T-cell (primary cell): ENCODE data around the gene TMC1. TPM values are rescaled to one million over a fixed set of nuclear protein-coding genes. Genes with fewer than 3 reads are reported as not detected.

Source experiments
- ATAC-seq, 4 experiments: fragments of 200-7000 bp in 3 of 4; fragments of 150-1000 bp in 1 of 4; cut with Tn5 transposase; replicated peaks in 1 of 4; 1 replicate in 3 of 4; 2 replicates in 1 of 4; pipeline ENCODE4 v1.10.0; 2021; ENCODE audit warnings: moderate library complexity in 3 of 4, mild to moderate bottlenecking in 2 of 4, moderate number of reproducible peaks in 1 of 4
- CTCF ChIA-PET, 2 donors: fragments of 300-600 bp; sonication (Branson Sonifier 250); formaldehyde crosslinking; loops; one replicate each; lab custom pipeline; 2022; ENCODE audit warnings: antibody characterized with exemption in 2 of 2; lab: Charles Lee
- POLR2A ChIA-PET, 2 donors: fragments of 300-600 bp; sonication (Branson Sonifier 250); formaldehyde crosslinking; loops; one replicate each; lab custom pipeline; 2022; ENCODE audit warnings: antibody characterized with exemption in 2 of 2; lab: Charles Lee
- DNase-seq, 35 experiments: peaks; one replicate each; pipeline versions ENCODE4 v3.0.0 to v3.0.0-alpha.2; 2013 to 2023
- H3K27ac ChIP-seq: one replicate; pipeline ENCODE4 v1.5.1; 2013; ENCODE audit warnings: low read length
- H3K27me3 ChIP-seq, 2 experiments: replicated peaks in 1 of 2; 1 replicate in 1 of 2; 2 replicates in 1 of 2; pipeline versions ENCODE4 v1.6.1 to v1.7.0; 2013; ENCODE audit warnings: low read length in 1 of 2, mixed read lengths in 1 of 2; ENCODE audit not compliant: control insufficient read depth in 2 of 2, insufficient read depth in 2 of 2; ENCODE audit errors: extremely low read depth in 1 of 2
- H3K36me3 ChIP-seq, 2 donors: 1 replicate in 1 of 2; 2 replicates in 1 of 2; pipeline versions ENCODE4 v1.6.1 to v1.7.0; 2013; ENCODE audit warnings: low read length in 1 of 2; ENCODE audit not compliant: control insufficient read depth in 2 of 2, insufficient read depth in 1 of 2; ENCODE audit errors: extremely low read depth in 1 of 2
- H3K4me1 ChIP-seq, 2 experiments: 1 replicate in 1 of 2; 2 replicates in 1 of 2; pipeline versions ENCODE4 v1.6.1 to v1.7.0; 2013; ENCODE audit warnings: low read length in 2 of 2, mixed read lengths in 1 of 2; ENCODE audit not compliant: insufficient read depth in 2 of 2, control insufficient read depth in 1 of 2; ENCODE audit errors: extremely low read depth in 1 of 2
- H3K4me3 ChIP-seq, 2 donors: 1 replicate in 1 of 2; 2 replicates in 1 of 2; pipeline versions ENCODE4 v1.5.1 to v1.7.0; 2013; ENCODE audit warnings: mild to moderate bottlenecking in 2 of 2, low read length in 1 of 2, moderate library complexity in 1 of 2; ENCODE audit not compliant: control insufficient read depth in 1 of 2; ENCODE audit errors: extremely low read depth in 1 of 2
- H3K9me3 ChIP-seq: 2 replicates; pipeline ENCODE4 v1.7.0; 2013
- H3K27ac Mint-ChIP-seq, 2 donors: one replicate each; pipeline ENCODE4 v1.8.0; 2020 to 2021; ENCODE audit warnings: mild to moderate bottlenecking in 2 of 2, mixed read lengths in 2 of 2
- H3K27me3 Mint-ChIP-seq, 2 donors: one replicate each; pipeline ENCODE4 v1.8.0; 2021 to 2022; ENCODE audit warnings: mixed read lengths in 2 of 2
- H3K36me3 Mint-ChIP-seq: one replicate; pipeline ENCODE4 v1.8.0; 2021; ENCODE audit warnings: mixed read lengths
- H3K4me1 Mint-ChIP-seq, 3 donors: one replicate each; pipeline ENCODE4 v1.8.0; 2020 to 2022; ENCODE audit warnings: mixed read lengths in 3 of 3, mild to moderate bottlenecking in 1 of 3
- H3K4me3 Mint-ChIP-seq, 3 donors: one replicate each; pipeline ENCODE4 v1.8.0; 2020 to 2022; ENCODE audit warnings: mild to moderate bottlenecking in 3 of 3, mixed read lengths in 3 of 3, moderate library complexity in 3 of 3
- H3K9me3 Mint-ChIP-seq, 3 donors: one replicate each; pipeline ENCODE4 v1.8.0; 2020 to 2022; ENCODE audit warnings: mixed read lengths in 3 of 3
- WGBS: methylation state at CpG from one replicate; pipeline ENCODE4 v1.1.5; 2013; ENCODE audit warnings: missing lambda C conversion rate; ENCODE audit not compliant: insufficient coverage; 5-methylcytosine and 5-hydroxymethylcytosine counted together
- total RNA-seq, 35 experiments: library from RNA in 6 of 35; stranded (reverse) in 6 of 35; fragments of 120-200 nt in 1 of 35; gene quantifications; one replicate each; pipeline versions ENCODE4 v1.2.1 to v1.2.4 and lab custom pipeline; 2013 to 2026

Gene TMC1
- total RNA-seq, 5 donors from 2014 or later (not counting 1 experiment from before 2014, with no cell fraction given), result not detected

- no peak overlapping the region for H3K4me3 Mint-ChIP-seq
- peaks cover 0 to 2% of the 10 kb centered on the region in 2 donors for H3K27me3 Mint-ChIP-seq
- H3K4me1 Mint-ChIP-seq, result peaks cover 6 to 14% (median 8%) of the 10 kb centered on the region in 3 donors
- H3K9me3 Mint-ChIP-seq, result no peaks in the 10 kb centered on the region
- Histone ChIP-seq H3K4me1 (no peaks in the 10 kb centered on the region), H3K36me3 (no peaks in the 10 kb centered on the region), H3K27ac (no peak overlapping the region), H3K27me3 (no peaks in the 10 kb centered on the region), H3K9me3 (no peaks in the 10 kb centered on the region), H3K4me3 (no peak overlapping the region)
- ATAC-seq, result peak; percentile 59 to 74 (median 70)
- DNase-seq, result peak in 12 of 35 experiments; percentile 2 to 76 (median 15)
- no peak overlapping the region for H3K27ac Mint-ChIP-seq
- ChIA-PET POLR2A (no interaction called here), CTCF (interaction anchor here (0.6 to 7.4 kb wide), 5 partner anchors 14 to 312 kb away, joined by 3 to 78 read pairs (median 4); no protein-coding TSS in a partner anchor)
- H3K36me3 Mint-ChIP-seq, result no peaks in the 10 kb centered on the region
- WGBS, result 33% methylated on average over 3 of the region's 5 CpGs
These were observed 71.3 kb downstream of the TMC1 start for GRCh38 chr9:72592502-72593403.

DNA sequence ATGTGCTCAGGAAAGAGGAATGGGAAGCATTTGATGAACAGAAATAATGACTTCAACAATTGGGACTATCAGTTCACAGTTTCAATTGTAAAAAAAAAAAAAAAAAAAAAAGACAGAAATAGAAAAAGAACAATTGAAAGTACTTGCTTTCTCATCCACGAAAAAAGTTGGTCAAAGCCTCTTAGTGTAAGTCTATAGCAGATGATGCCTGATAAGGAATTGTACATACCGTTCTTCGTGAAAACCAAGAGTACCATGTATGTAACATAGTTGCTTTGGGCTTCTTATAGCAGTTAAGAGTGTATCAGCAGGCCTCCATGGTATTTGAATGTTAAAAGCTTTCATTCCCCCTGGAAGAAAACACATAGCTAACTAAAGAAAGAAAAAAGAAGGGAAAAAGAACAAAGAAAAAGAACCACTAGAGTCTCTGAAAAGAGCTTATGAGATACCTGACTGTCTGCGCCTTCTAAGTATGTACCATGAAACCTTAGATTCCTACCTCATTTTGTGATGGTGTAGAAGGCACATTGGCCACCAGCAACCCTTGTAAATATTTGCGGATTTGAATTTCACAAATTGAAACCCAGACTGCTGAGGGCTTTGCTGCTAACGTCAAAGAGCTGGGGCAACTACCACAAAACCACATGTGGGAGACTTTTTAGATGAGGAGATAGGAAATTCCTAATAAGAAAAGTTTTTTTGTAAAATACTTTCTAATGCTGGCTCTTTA lies 75.2 kb downstream of the TMC1 start:
- no peak overlapping the region for H3K27ac Mint-ChIP-seq
- DNase-seq (peak in 1 of 35 experiments; percentile 32), ATAC-seq (peak in 1 of 4 experiments; percentile 26)
- Histone ChIP-seq H3K4me1 (no peaks in the 10 kb centered on the region), H3K36me3 (no peaks in the 10 kb centered on the region), H3K27ac (no peak overlapping the region), H3K4me3 (no peak overlapping the region), H3K27me3 (no peaks in the 10 kb centered on the region), H3K9me3 (no peaks in the 10 kb centered on the region)
- H3K9me3 Mint-ChIP-seq, result no peaks in the 10 kb centered on the region
- CTCF ChIA-PET, result interaction anchor here (0.7 to 2.2 kb wide), 7 partner anchors 14 to 323 kb away, joined by 3 to 6 read pairs (median 4); no protein-coding TSS in a partner anchor
- H3K27me3 Mint-ChIP-seq, result peaks cover 0 to 2% of the 10 kb centered on the region in 2 donors
- no peak overlapping the region for H3K4me3 Mint-ChIP-seq
- POLR2A ChIA-PET, result interaction anchor here in 1 of 2 donors (0.6 to 0.7 kb wide), 2 partner anchors 209 to 600 kb away, joined by 10 to 15 read pairs; no protein-coding TSS in a partner anchor
- H3K4me1 Mint-ChIP-seq, result peaks cover 4 to 9% (median 6%) of the 10 kb centered on the region in 3 donors
- no CpG with 5 or more reads among the region's 6 CpGs for WGBS
- no peaks in the 10 kb centered on the region for H3K36me3 Mint-ChIP-seq

DNA sequence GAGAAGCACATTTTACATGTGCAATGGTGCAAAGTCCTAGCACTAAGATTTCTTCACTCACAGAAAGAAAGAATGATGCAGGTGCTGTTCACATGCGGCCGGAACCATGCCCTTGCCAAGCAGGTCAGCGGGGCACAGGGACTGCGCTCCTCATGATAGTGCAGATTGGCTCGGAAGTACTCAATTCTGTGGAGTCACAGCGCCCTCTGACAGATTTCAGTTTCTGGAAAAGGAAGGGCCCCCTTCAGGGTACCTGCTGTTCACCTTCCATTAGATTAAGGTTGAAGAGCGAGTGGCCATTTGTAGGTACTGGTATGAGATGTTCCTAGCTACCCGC lies 75.7 kb downstream of the TMC1 start:
- no peaks in the 10 kb centered on the region for H3K36me3 Mint-ChIP-seq
- 92% methylated on average over 6 of the region's 8 CpGs for WGBS
- H3K4me1 Mint-ChIP-seq, result peaks cover 4 to 9% (median 6%) of the 10 kb centered on the region in 3 donors
- peaks cover 0 to 2% of the 10 kb centered on the region in 2 donors for H3K27me3 Mint-ChIP-seq
- no peak overlapping the region for H3K4me3 ChIP-seq
- H3K4me1 ChIP-seq, result no peaks in the 10 kb centered on the region
- H3K9me3 ChIP-seq, result no peaks in the 10 kb centered on the region
- CTCF ChIA-PET, result interaction anchor here (0.6 to 2.2 kb wide), 5 partner anchors 303 to 604 kb away, joined by 4 to 11 read pairs (median 5); no protein-coding TSS in a partner anchor
- no peak overlapping the region for H3K4me3 Mint-ChIP-seq
- DNase-seq (no peak), ATAC-seq (peak in 1 of 4 experiments; percentile 15)
- H3K36me3 ChIP-seq, result no peaks in the 10 kb centered on the region
- H3K27ac ChIP-seq, result no peak overlapping the region
- no peaks in the 10 kb centered on the region for H3K9me3 Mint-ChIP-seq
- POLR2A ChIA-PET, result interaction anchor here in 1 of 2 donors (0.6 kb wide), 1 partner anchor 210 kb away, joined by 15 read pairs; no protein-coding TSS in a partner anchor
- no peaks in the 10 kb centered on the region for H3K27me3 ChIP-seq
- no peak overlapping the region for H3K27ac Mint-ChIP-seq

DNA sequence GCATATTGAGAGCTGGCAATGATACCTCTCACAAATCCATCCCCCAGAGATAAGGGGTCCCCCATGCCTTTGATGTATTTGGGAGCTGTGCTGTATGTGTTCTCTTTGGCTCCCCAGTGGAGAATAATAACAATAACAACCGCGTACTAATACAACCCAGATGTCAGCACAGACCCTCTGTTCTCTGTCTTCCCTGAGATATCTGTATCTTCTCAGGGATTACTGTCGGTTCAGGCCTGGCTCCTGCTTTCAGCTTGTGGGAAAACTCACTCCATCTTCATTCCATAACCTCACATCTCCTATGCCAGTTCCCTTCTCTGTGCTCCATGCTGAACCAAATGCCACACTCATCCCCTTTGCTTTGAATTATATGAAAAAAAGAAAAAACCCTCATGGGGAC lies 76.2 kb downstream of the TMC1 start:
- H3K36me3 ChIP-seq, result no peaks in the 10 kb centered on the region
- no peaks in the 10 kb centered on the region for H3K4me1 ChIP-seq
- no peak overlapping the region for H3K27ac ChIP-seq
- Mint-ChIP-seq H3K4me1 (peaks cover 4 to 7% (median 6%) of the 10 kb centered on the region in 3 donors), H3K4me3 (no peak overlapping the region), H3K27ac (no peak overlapping the region), H3K9me3 (no peaks in the 10 kb centered on the region), H3K27me3 (peaks cover 0 to 2% of the 10 kb centered on the region in 2 donors), H3K36me3 (no peaks in the 10 kb centered on the region)
- no peaks in the 10 kb centered on the region for H3K27me3 ChIP-seq
- CTCF ChIA-PET, result interaction anchor here (0.6 to 2.2 kb wide), 6 partner anchors 7 to 603 kb away, joined by 3 to 11 read pairs (median 6); no protein-coding TSS in a partner anchor
- H3K9me3 ChIP-seq, result no peaks in the 10 kb centered on the region
- no peak for ATAC-seq
- H3K4me3 ChIP-seq, result no peak overlapping the region
- POLR2A ChIA-PET, result no interaction called here
- no peak for DNase-seq
- 100% methylated on average over 1 of the region's 3 CpGs for WGBS

GRCh38 chr9:72598639-72599038 lies 77.2 kb downstream of the TMC1 start:
- H3K27ac Mint-ChIP-seq, result no peak overlapping the region
- no peaks in the 10 kb centered on the region for H3K27me3 ChIP-seq
- no peaks in the 10 kb centered on the region for H3K9me3 Mint-ChIP-seq
- DNase-seq, result no peak
- H3K4me1 ChIP-seq, result no peaks in the 10 kb centered on the region
- ChIA-PET POLR2A (no interaction called here), CTCF (no interaction called here)
- peaks cover 2 to 6% (median 6%) of the 10 kb centered on the region in 3 donors for H3K4me1 Mint-ChIP-seq
- peaks cover 0 to 2% of the 10 kb centered on the region in 2 donors for H3K27me3 Mint-ChIP-seq
- no peak overlapping the region for H3K27ac ChIP-seq
- no peaks in the 10 kb centered on the region for H3K36me3 Mint-ChIP-seq
- H3K4me3 ChIP-seq, result no peak overlapping the region
- no peak for ATAC-seq
- no peaks in the 10 kb centered on the region for H3K9me3 ChIP-seq
- H3K4me3 Mint-ChIP-seq, result no peak overlapping the region
- no CpG with 5 or more reads among the region's 3 CpGs for WGBS
- no peaks in the 10 kb centered on the region for H3K36me3 ChIP-seq
